Osteoblast (primary cell): ENCODE data around the gene PIK3C2B. TPM values are rescaled to one million over a fixed set of nuclear protein-coding genes. Genes with fewer than 3 reads are reported as not detected.
A peak's percentile ranks its signal among the peaks of the same experiment; 100 is the strongest.

Experiments used
- DNase-seq: peaks from one replicate; pipeline ENCODE4 v3.0.0; 2011; ENCODE audit warnings: low spot score, mixed read lengths; ENCODE audit not compliant: insufficient read length; ENCODE audit errors: missing footprints
- H2AFZ ChIP-seq: 2 replicates; pipeline ENCODE4 v1.6.0; 2011; ENCODE audit warnings: mild to moderate bottlenecking, low read length
- H3K27ac ChIP-seq: 2 replicates; pipeline ENCODE4 v1.5.1; 2011; ENCODE audit warnings: mild to moderate bottlenecking, low read depth, low read length, moderate library complexity
- H3K27me3 ChIP-seq: 2 replicates; pipeline ENCODE4 v1.6.0; 2012; ENCODE audit warnings: mild to moderate bottlenecking, control low read depth, inconsistent platforms, low read length, moderate library complexity; ENCODE audit not compliant: insufficient read depth
- H3K36me3 ChIP-seq: 2 replicates; pipeline ENCODE4 v1.5.1; 2011; ENCODE audit warnings: mild to moderate bottlenecking, low read length, control low read depth, moderate library complexity; ENCODE audit not compliant: insufficient read depth
- H3K4me1 ChIP-seq: 2 replicates; pipeline ENCODE4 v1.5.1; 2011; ENCODE audit warnings: mild to moderate bottlenecking, low read length, control low read depth, moderate library complexity; ENCODE audit not compliant: insufficient read depth
- H3K4me2 ChIP-seq: 2 replicates; pipeline ENCODE4 v1.6.0; 2011; ENCODE audit warnings: mild to moderate bottlenecking, low read length; ENCODE audit not compliant: insufficient read depth
- H3K4me3 ChIP-seq: fragments of 200-600 bp; sonication (generic); 3 replicates; pipeline ENCODE4 v1.5.1; 2012; ENCODE audit warnings: mild to moderate bottlenecking, low read length, inconsistent platforms; ENCODE audit not compliant: insufficient read depth
- H3K79me2 ChIP-seq: 2 replicates; pipeline ENCODE4 v1.6.0; 2012; ENCODE audit warnings: mild to moderate bottlenecking, low read length, control low read depth, inconsistent platforms; ENCODE audit not compliant: insufficient read depth
- H3K9me3 ChIP-seq: 2 replicates; pipeline ENCODE4 v1.5.1; 2011; ENCODE audit warnings: low read depth, low read length, control low read depth
- H4K20me1 ChIP-seq: 2 replicates; pipeline ENCODE4 v1.6.0; 2012; ENCODE audit warnings: mild to moderate bottlenecking, low read length, control low read depth; ENCODE audit not compliant: insufficient read depth
- total RNA-seq: library from RNA; depleted of rRNA; stranded (reverse); fragments of >200 nt; gene quantifications from 2 replicates; pipeline ENCODE4 v1.2.3, GENCODE V29; 2012
- TF ChIP-seq, protein P1 (sequence below): IDR thresholded peaks from 2 replicates; pipeline ENCODE4 v1.5.1; 2011; ENCODE audit warnings: mild to moderate bottlenecking, low read depth, low read length, moderate library complexity; ENCODE audit errors: extremely low read depth

PIK3C2B gene
- total RNA-seq, 1 donor = 0.36 TPM

DNA sequence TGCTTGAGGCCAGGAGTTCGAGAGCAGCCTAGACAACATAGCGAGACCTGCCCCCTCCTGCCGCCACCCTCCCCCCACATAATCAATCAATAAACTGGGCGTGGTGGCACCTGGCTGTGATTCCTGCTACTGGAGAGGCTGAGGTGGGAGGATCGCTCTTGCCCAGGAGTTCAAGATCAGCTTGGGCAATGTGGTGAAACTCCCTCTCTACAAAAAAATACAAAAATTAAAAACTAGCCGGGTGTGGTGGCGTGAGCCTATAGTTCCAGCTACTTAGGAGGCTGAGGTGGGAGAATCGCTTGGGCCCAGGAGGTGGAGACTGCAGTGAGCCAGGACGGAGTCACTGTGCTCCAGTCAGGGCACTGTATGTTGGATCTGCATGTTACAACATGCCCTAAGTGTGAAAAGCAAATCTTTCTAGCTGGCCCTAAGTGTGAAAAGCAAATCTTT lies 14.6 kb upstream of the PIK3C2B start:
- no peak for DNase-seq
- Histone ChIP-seq H3K4me3 (no peak overlapping the region), H3K36me3 (no peaks in the 10 kb centered on the region), H3K4me2 (no peak overlapping the region), H3K9me3 (no peaks in the 10 kb centered on the region), H3K79me2 (no peaks in the 10 kb centered on the region), H3K4me1 (no peaks in the 10 kb centered on the region), H2AFZ (no peak overlapping the region), H3K27ac (no peak overlapping the region), H4K20me1 (no peaks in the 10 kb centered on the region), H3K27me3 (no peaks in the 10 kb centered on the region)
- TF ChIP-seq, protein P1, sequence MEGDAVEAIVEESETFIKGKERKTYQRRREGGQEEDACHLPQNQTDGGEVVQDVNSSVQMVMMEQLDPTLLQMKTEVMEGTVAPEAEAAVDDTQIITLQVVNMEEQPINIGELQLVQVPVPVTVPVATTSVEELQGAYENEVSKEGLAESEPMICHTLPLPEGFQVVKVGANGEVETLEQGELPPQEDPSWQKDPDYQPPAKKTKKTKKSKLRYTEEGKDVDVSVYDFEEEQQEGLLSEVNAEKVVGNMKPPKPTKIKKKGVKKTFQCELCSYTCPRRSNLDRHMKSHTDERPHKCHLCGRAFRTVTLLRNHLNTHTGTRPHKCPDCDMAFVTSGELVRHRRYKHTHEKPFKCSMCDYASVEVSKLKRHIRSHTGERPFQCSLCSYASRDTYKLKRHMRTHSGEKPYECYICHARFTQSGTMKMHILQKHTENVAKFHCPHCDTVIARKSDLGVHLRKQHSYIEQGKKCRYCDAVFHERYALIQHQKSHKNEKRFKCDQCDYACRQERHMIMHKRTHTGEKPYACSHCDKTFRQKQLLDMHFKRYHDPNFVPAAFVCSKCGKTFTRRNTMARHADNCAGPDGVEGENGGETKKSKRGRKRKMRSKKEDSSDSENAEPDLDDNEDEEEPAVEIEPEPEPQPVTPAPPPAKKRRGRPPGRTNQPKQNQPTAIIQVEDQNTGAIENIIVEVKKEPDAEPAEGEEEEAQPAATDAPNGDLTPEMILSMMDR = no peak

DNA sequence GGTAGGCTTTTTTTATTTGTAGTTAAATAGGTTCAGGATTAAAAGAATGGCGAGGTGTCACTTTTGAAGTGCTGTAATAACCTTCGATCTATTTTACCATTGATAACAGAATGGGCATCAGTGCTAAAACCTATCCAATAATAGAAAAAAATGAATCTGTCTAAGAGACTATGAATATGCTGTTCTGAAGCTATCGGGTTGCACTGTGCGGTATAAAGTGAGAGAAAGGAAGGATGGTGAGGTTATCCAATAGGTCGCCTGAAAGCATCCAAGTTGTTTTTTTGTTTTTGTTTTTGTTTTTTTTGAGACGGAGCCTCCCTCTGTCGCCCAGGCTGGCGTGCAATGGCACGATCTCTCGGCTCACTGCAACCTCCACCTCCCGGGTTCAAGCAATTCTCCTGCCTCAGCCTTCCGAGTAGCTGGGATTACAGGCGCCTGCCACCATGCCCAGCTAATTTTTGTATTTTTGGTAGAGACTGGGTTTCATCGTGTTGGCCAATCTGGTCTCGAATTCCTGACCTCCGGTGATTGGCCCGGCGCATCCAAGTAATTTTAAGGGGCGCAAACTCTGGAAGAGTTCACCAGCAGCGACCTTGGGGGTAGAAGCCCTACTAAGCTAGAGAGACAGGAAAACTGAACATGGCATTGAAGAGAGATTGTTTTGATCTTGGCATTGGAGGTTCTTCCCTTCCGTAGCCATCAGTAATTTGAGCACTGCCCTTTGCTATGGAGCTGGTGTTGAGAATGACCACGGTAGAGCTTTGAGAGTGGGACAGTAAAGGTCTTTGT lies 12.9 kb upstream of the PIK3C2B start:
- peak overlapping the region; percentile 66 for H3K27ac ChIP-seq
- no peak for DNase-seq
- H3K27me3 ChIP-seq = no peaks in the 10 kb centered on the region
- peak overlapping the region; percentile 96 for H2AFZ ChIP-seq
- H3K36me3 ChIP-seq = no peaks in the 10 kb centered on the region
- H3K4me2 ChIP-seq = peak overlapping the region; percentile 86
- H3K4me3 ChIP-seq = peak overlapping the region; percentile 70
- H3K9me3 ChIP-seq = no peaks in the 10 kb centered on the region
- H4K20me1 ChIP-seq = no peaks in the 10 kb centered on the region
- TF ChIP-seq, protein P1 = no peak
- no peaks in the 10 kb centered on the region for H3K79me2 ChIP-seq
- no peaks in the 10 kb centered on the region for H3K4me1 ChIP-seq

DNA sequence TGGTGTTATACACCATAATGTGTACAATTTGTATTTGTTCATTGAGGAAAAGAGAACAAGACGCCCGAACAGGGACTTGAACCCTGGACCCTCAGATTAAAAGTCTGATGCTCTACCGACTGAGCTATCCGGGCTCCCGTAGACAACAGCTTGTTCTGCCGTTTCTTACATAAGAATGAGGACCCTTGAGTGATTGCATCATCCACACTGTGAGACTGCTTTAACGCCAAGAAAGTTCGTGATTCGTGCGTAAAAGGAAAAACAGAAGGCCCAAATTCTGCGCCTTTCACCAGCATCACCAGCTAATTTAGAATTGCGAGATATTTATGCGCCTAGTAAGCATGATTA lies 12.3 kb upstream of the PIK3C2B start:
- no peaks in the 10 kb centered on the region for H3K36me3 ChIP-seq
- no peaks in the 10 kb centered on the region for H3K27me3 ChIP-seq
- peak overlapping the region; percentile 70 for H3K4me3 ChIP-seq
- H3K79me2 ChIP-seq = no peaks in the 10 kb centered on the region
- DNase-seq = no peak
- no peaks in the 10 kb centered on the region for H3K9me3 ChIP-seq
- TF ChIP-seq, protein P1 = no peak
- no peaks in the 10 kb centered on the region for H3K4me1 ChIP-seq
- H3K27ac ChIP-seq = peak overlapping the region; percentile 66
- no peaks in the 10 kb centered on the region for H4K20me1 ChIP-seq
- peak overlapping the region; percentile 96 for H2AFZ ChIP-seq
- peak overlapping the region; percentile 86 for H3K4me2 ChIP-seq

DNA sequence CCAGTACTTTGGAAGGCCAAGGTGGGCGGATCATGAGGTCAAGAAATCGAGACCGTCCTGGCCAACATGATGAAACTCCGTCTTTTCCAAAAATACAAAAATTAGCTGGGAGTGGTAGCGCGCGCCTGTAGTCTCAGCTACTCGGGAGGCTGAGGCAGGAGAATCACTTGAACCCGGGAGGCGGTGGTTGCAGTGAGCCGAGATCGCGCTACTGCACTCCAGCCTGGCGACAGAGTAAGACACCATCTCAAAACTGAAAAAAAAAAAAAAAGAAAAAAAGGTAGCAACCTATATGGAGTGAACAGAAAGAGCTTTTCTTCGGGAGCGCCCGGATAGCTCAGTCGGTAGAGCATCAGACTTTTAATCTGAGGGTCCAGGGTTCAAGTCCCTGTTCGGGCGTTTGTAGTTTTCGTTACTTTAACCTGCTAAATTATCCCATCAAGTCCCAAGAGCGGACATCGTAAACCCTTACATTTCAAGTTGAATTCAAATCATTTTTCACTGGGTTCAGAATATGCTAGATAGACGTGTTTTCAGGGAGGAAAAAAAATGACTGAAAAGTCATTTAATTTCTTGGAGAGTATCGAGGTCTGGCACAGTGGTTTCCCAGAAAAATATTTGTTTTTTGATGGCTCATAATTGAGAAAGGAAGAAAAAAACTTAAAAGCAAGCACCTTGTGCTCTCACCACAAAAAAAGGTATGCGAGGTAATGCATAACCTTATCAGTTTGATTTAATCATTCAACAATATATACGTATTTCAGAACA lies 11.8 kb upstream of the PIK3C2B start:
- peak overlapping the region; percentile 67 for H2AFZ ChIP-seq
- peak overlapping the region; percentile 86 for H3K4me2 ChIP-seq
- no peaks in the 10 kb centered on the region for H3K4me1 ChIP-seq
- H3K27ac ChIP-seq = peak overlapping the region; percentile 12
- DNase-seq = no peak
- no peaks in the 10 kb centered on the region for H3K36me3 ChIP-seq
- peaks cover 5% of the 10 kb centered on the region for H3K27me3 ChIP-seq
- TF ChIP-seq, protein P1 = no peak
- H3K4me3 ChIP-seq = peak overlapping the region; percentile 72
- H3K79me2 ChIP-seq = no peaks in the 10 kb centered on the region
- H4K20me1 ChIP-seq = no peaks in the 10 kb centered on the region
- no peaks in the 10 kb centered on the region for H3K9me3 ChIP-seq
